Activated CD4-positive, alpha-beta T cell treated with anti-CD3 and anti-CD28 coated beads for 24 hours (primary cell): Measurements from ENCODE around the gene TIAL1.
"Not testable (repeated sequence)": the region's sequence is repeated elsewhere in the genome, so short reads cannot be mapped to it uniquely, and the experiment has no call there.

Experiments
- DNase-seq, 2 donors: peaks; one replicate each; pipeline ENCODE4 v3.0.0-alpha.2; 2020; ENCODE audit warnings: low read depth in 2 of 2

Gene TIAL1

GRCh38 chr10:119549247-119549999, 47.3 kb downstream of the TIAL1 start:
- no peak for DNase-seq

- DNase-seq, result no peak
Observed at GRCh38 chr10:119546009-119546408, 50.8 kb downstream of the TIAL1 start.

DNA sequence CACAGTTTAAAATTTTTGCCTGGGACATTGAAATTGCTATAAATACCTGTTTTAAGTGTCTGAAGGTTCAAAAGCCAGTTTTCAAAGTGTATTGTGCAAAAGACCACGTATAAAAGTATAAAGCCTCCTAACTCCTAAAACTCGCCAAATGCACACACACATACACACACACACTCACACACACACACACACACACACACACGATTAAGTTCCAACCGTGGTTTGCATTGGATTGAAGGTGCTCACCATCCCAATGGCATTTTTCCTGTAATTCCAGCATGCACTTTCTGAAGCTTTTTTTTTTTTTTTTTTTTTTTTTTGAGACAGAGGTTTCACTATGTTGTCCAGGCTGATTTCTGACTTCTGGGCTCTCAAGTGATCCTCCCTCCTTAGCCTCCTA, 51.5 kb downstream of the TIAL1 start:
- DNase-seq, result no peak

DNA sequence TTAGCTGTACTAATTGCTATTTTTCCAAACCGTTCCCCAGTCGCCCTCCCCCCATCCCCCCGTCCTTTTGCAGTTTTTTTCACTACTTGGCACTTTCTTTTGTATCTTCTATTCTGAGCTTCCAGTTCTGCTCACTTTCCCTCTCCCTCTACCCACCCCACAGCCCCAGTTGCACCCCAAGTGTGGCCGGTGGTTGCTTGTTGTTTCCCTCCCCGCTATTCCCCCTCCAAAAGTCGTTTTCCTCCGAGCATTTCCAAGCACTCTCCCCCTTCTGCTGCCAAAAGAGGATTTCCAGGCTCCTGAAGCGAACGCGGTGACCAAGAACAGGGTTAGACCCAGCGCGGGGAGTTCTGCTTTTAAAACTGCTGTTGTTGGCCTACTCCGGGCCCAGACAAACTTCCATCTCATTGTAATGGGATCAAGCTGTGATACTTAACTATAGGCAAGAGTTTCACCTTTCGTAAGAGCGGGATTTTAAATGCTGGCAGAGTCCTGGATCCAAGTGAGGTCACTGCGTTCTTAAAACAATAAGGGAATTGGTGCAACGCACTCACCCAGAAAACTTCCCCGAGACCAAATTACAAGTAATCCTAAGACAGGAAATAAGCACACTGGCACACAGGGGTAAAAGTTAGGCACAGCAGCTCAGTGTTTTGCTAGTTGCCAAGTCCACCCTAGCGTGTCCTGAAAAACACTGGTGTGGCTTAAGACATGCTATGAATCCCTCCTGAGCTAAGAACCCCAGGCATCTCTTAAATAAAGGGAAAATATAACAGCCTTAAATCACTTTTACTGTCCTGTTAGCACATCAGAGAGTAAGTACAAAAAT, 52.7 kb downstream of the TIAL1 start:
- DNase-seq, result no peak

GRCh38 chr10:119542988-119543813, 53.6 kb downstream of the TIAL1 start:
- peak; percentile 41 to 59 for DNase-seq

DNA sequence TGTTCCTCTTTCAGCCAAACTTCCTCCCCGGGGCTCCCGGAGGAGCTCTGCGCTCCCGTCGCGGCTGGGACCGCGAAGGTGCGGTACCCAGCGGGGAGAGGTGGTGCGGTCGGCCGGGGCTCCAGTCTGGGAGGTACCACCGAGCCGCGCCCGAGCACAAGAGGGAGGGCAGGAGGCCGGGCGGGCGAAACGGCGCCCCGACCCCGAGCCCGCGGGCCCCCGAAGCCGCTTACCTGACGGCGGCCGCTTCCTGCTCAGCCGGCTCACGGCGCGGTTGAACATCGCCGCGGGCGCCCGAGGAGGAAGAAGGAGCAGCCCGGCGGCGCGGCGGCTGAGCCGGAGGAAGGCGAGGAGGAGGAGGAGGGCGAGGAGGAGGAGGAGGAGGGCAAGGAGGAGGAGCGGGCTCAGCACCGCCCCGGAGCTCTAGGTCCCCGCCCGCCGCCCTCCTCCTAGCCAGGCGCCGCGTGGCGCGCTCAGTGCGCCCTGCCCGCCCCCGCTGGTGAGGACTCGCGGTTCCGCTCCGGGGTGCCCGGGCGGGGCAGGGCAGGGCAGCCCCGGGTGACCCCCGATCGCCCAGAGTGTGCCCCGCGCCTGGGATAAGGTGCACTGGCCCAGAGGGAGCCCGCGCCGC, 54.3 kb downstream of the TIAL1 start, which contains the start of gene RGS10:
RGS10 (minus strand) TSS at position 363 of the 631 bp plus-strand sequence; CDS start at position 282, 81 bp downstream.
- DNase-seq, result peak; percentile 80 to 83

DNA sequence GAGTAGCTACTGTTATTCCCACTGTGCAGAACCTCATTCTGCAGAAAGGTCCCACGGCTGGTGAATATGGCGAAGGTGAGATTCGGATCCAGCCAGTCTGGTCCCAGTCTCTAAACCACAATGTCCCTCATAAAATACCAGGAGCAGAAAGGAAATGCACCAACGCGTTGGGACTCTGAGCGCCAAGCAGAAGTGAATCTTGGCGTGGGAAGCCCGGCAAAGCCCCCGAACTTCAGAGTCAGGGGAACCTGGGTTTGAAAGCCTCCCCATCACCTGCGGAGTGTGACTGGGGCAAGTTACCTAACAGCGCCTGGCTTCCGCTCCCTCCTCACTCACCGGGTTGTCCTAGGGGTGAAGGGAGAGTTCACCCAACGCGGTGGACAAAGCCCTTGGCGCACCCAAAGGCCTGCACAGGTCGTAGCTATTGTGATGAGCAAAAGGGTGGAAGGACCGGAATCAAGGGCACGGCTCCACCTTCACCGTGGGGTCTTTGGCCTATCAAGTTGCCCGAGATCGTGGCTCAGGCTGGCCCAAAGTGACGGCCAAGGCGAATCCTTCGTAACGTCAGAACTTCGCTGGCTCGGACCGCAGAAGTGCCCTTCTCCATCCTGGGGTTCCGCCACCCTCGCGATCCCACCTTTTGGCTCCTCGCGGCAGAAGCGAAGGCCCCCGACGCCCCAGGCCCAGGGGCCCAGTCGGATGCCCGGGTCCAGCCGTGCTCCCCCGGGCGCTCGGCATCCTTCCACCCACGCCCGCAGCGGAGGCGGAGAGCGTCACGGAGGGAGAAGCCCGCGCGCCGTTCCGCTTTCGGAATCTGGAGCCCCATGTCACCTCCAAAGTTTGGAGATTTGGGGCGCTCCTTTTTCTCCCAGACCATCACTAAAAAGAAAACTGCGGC, 55.1 kb downstream of the TIAL1 start:
- peak; percentile 55 to 58 for DNase-seq

- no peak for DNase-seq
Observed at GRCh38 chr10:119541046-119541445, 55.7 kb downstream of the TIAL1 start.

DNA sequence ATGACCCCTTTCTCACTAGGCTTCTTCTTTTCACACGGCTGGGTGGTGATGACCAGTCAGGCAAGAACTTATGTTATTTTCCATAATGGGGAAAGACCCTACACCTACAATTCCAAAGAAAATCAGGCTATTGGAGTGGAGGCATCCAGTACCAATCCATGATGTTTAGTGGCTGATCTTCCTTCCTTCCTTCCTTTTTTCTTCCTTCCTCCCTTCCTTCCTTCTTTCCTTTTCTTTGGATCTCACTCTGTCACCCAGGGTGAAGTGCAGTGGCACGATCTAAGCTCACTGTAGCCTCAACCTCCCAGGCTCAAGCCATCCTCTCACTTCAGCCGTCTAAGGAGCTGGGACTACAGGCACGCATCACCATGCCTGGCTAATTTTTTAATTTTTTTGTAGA, 56.7 kb downstream of the TIAL1 start:
- DNase-seq, result no peak

DNA sequence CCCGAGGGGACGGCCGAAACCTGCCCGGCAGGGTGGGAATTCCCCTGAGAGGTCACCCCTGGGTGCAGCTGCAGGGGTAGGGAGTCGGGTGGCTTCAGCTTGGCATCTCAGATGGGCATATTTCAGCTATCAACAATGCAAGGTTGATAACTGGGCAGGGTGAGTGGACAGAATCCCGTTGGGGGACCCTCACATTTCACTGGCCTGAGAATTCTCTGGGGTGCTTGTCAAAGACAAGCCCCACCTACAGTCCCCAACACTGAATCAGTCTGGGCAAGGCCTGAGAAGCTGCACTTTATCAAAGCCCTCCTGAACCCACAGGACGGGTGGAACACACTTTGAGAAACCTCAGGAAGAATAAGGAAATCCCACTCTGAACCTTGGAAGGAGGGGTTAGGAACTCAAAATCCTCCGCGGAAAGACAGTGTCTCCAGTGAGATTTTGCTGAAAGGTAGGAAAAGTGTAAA, 57.4 kb downstream of the TIAL1 start:
- no peak for DNase-seq

DNA sequence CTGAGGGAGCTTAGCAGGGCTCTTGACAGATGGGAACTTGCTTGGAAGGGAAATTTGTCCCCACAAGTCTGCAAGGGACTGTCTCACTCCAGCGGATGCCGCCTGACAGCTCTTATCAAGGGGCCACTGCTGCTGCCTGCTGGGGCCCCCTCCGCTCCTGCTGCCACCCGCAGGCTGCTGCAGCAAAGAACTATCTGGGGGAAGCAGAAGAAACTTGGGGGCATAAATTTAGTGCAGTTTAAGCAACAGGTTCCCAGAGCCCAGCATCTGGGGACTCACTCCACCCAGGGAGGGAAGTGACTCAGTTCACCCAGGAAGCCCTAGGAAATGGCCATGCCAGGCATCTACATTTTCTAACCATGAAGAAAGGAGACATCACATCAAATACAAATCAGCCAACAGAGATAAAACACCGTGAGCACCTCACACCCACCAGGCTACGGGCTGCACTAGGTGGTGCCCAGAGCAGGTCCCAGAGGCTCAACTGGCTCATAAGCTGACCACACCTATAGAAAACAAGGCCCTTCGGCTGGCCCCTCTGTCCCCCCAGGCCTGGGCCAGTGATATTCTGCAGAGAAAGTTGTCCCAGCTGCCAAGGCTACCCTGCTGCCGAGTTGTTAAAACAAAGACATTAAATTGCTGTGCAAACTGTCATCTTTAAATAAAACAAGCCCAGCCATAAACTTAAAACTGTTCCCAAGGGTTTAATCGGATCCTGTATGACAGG, 58.0 kb downstream of the TIAL1 start:
- DNase-seq, result no peak

- no peak for DNase-seq
Observed at GRCh38 chr10:119537953-119538630, 58.7 kb downstream of the TIAL1 start.

- DNase-seq, result no peak
Observed at GRCh38 chr10:119536508-119537025, 60.2 kb downstream of the TIAL1 start.

DNA sequence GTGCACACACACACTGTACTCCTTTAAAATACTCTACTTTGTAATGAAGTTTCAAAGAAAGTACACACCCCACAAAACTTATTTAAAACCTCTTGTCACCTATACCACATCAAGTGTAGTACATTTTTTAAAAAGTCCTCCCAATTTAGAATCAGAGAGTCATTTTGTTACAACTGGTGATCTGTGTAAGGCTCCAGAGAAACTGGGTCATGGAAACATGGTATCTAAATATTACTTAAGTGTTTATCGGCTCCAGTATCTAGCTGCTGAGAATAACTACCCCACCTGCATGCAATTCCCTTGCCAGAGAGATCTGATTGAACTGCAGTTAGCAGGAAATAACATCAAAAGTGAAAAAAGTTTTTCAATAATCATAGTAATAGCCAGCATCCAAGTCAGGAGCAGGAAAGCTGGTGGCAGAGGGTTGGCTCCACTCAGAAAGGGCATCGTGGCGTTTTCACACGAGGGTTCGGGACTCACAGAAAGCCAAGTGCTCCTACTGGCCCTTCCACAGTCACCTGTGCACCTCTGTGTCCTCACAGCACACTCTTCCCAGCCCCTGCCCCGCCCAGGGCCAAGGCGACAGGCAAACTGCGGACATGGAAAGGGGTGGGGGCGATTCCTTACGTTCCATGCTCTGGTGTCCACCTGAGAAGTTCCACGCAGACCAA, 60.8 kb downstream of the TIAL1 start:
- DNase-seq, result no peak

GRCh38 chr10:119535305-119535704, 61.5 kb downstream of the TIAL1 start:
- DNase-seq, result no peak

- DNase-seq, result no peak
Observed at GRCh38 chr10:119533473-119533872, 63.3 kb downstream of the TIAL1 start.

DNA sequence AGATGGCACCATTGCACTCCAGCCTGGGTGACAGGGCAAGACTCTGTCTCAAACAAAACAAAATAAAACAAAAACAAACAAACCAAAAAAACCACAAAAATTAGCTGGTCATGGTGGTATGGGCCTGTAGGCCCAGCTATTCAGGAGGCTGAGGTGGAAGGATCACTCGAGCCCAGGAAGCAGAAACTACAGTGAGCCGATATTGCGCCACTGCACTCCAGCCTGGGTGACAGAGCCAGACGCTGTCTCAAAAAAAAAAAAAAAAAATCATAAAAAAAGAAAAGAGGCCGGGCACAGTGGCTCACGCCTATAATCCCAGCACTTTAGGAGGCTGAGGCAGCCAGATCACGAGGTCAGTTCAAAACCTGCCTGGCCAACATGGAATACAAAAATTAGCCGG, 64.0 kb downstream of the TIAL1 start:
- DNase-seq, result not testable (repeated sequence)

- not testable (repeated sequence) for DNase-seq
Observed at GRCh38 chr10:119532251-119532650, 64.5 kb downstream of the TIAL1 start.
